HS-27A (cell line): ENCODE data around the gene GRID1.

ENCODE experiments used
- DNase-seq: peaks from one replicate; pipeline ENCODE4 v3.0.0-alpha.2; 2012; ENCODE audit warnings: low read depth, missing footprints

Gene GRID1

DNA sequence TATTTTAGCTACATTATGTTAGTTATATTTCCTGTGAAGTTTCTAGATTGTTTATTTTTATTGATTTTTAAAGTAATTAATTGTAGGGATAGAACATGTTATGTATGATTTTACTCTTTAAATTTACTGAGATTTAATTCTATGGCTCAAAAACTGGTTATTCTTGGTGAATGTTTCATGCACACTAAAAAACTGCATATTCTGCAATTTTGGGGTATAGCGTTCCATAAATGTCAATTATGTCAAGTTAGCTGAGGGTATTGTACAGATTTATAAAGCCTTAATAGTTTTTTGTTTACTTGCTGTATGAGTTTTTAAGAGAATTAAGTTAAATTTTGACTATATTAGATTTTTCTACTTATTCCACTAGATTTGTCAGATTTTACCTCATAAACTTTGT, 669.7 kb downstream of the GRID1 start:
- no peak for DNase-seq

DNA sequence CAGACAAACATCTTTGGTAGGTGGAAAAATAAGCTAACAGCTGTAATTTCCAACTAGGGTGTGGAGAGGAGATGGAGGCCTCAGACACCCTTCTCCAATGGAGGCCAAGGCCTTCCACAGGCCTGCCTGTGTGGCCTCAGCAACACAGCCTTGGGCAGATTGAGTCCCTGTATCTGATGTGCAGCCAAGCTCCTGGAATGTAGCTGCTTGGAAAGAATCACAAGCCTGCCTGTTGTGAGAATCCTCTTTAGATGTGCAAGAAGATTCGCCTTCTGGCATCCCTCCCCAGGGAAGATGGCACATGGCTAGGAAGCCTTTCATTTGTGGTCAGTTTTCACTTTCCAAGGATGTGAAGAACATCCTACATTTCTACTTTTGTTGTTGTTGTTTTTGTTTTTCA, 684.0 kb downstream of the GRID1 start:
- no peak for DNase-seq

DNA sequence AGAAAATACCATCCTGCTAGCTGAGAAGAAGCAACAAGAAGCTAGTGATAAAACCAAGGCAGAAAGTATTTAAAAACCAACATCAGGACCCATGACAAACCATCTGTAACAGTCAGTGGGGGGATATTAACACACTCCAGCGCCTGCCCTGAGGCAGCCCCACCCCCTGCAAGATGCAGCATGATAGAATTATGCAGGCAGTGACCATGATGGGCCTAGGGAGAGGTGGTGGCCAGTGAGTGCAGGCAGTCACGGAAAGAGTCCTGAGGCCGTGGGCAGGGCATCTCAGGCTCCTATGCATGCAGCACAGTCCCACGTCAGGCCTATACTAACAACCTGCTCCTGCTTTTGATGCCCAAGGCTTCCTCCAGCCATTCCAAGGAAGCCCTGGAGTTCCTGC, 686.9 kb downstream of the GRID1 start:
- no peak for DNase-seq

DNA sequence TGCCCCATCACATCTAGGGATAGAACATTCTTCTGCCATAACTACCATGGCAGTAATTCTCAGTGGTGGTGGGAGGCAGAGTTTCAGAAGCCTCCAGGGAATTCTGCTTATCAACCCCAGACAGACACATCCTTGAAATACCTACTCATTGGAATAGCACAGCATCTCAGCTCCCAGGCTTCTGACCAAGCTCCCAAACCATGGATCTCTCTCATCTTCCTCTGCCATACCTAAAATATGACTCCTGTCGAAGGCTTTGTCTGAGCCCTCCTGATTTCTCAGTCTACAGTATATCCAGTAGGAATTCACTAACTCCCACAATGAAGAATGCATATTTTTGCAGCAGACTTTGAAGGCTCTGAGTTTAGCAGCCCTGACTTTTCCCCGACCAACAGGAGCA, 687.5 kb downstream of the GRID1 start:
- DNase-seq, result no peak

DNA sequence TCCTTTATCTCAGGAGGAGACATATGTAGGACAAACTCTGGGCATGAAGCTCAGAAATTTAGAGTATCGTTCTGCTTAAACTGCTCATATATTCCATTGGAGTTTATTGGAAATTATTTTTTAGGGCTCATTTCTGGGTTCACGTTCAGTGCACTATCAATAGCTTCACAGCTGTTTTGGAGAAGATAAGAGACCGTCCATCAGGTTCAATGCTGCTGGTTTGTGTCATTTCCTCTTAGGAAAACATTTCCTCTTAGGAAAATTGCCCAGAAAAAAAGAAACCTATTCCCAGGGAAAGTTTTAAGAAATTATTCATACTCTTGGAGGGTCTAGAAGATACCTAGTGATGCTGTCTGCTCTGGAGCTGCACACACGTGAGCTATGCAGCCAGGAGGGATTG, 691.7 kb downstream of the GRID1 start:
- DNase-seq, result no peak

GRCh38 chr10:85673270-85673669, 693.3 kb downstream of the GRID1 start:
- DNase-seq, result no peak

DNA sequence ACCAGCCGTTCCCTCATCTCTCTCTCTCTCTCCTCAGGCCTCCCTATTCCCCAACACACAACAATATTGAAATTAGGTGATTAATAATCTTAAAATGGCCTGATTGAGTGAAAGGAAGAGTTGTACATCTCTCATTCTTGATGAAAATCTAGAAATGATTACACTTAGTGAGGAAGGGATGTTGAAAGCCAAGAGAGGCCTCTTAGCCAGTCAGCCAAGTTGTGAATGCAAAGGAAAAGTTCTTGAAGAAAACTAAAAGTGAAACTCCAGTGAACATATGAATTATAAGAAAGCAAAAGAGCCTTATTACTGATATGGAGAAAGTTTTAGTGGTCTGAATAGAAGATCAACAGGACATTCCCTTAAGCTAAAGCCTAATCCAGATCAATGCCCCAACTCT, 695.1 kb downstream of the GRID1 start:
- DNase-seq, result no peak

- DNase-seq, result no peak
Observed at GRCh38 chr10:85668522-85668921, 698.1 kb downstream of the GRID1 start.

DNA sequence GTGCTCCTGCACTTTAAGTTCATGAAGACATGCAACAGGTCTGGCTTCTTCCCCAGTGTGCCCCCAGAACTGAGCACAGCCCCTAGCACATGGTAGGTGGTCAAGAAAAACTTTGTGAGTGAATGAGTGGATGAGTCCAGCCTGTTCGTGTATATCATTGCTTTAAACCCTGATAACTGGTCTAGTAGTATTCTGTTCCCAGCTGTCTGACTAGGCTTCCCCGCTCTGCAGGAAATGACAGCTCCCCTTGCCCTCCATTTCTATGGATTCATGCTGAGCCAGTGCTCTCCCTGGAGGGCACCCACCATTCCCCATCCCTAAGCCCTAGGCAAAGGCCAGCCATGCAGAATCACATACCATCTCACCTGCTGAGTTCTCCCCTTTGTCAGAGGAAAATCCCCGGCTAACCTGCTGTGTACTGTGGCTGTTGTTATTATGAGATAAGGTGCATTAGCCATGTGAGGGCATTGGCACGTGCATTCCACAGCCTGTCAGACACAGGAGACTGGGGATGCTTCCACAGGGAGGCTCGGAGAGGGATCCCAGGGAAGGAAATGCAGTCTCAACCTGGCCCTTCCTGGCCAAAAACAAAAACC, 698.9 kb downstream of the GRID1 start:
- no peak for DNase-seq

GRCh38 chr10:85666987-85667386, 699.6 kb downstream of the GRID1 start:
- DNase-seq, result no peak

DNA sequence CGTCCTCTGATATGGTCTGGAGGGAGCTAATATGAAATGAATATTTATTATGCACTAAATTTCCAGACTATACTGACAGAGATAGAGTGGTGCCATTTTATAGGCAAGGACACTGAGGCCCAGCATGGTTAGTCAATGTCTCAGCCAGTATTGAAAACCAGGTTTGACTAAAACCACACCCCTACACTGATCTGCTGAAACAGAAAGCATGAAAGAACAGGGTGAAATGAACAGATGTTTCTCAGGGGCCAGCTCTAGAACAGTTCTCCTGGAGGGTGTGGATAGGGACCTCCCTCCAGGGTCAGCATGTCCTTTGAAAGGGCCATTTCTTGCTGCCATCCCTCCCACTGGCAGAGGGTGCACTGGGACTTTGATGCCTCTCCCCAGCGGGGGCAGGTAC, 700.5 kb downstream of the GRID1 start:
- no peak for DNase-seq

DNA sequence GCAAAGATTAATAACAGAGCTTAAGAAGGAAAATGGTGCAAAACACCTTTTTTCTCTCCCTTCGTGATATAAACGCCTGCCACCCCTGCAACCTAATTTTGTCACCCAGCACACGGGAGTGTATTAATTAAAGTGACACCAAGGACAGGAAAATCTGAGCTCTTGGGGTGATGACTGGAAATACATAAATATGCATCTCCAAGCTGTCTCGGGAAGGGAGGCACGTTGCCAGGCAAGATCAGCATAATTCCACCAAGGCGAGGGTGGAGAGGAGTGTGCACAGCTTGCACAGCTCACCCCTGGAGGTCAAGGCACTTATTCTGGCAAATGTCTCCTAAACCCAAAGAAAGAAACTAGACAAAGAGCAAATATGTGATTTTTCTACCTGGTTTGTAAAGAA, 700.9 kb downstream of the GRID1 start:
- no peak for DNase-seq

GRCh38 chr10:85665078-85665477, 701.5 kb downstream of the GRID1 start:
- DNase-seq, result no peak

- no peak for DNase-seq
Observed at GRCh38 chr10:85661123-85661522, 705.5 kb downstream of the GRID1 start.

DNA sequence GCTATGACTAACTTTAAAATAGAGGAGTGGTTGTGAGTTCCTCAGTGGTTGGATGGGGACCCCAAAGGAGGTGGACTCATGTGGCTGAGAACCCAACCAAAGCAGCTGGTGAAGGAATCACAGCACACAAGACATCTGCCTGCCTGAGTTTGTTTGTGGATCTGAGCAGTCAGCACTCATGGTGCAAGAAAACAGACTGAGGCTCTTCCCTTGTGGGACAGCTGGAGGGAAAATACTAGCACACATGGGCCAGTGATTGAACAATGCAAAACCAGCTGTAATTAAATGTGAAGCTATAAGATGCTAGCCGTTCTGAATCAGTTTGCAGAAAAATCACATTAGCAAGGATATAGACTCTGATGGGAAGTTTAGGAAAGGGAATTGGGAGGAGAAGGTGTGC, 707.3 kb downstream of the GRID1 start:
- DNase-seq, result no peak

DNA sequence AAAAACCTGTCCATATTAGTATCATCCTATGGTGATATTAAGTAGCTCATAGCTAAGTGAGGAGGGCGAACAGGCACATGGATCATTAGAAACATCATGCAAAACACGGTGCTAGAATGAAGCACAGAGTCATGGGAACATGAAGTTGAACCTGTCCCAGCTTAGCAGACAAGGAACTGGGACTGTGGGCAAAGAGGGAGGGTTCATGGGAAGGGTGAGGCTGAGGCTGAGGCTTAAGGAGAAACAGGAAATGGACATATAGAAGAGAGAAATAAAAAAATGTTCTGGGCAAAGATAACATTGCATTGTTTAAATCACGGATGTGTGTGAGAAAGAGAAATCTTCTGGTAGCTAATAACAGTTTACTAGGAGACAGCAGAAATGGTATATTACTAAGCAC, 708.1 kb downstream of the GRID1 start:
- no peak for DNase-seq

DNA sequence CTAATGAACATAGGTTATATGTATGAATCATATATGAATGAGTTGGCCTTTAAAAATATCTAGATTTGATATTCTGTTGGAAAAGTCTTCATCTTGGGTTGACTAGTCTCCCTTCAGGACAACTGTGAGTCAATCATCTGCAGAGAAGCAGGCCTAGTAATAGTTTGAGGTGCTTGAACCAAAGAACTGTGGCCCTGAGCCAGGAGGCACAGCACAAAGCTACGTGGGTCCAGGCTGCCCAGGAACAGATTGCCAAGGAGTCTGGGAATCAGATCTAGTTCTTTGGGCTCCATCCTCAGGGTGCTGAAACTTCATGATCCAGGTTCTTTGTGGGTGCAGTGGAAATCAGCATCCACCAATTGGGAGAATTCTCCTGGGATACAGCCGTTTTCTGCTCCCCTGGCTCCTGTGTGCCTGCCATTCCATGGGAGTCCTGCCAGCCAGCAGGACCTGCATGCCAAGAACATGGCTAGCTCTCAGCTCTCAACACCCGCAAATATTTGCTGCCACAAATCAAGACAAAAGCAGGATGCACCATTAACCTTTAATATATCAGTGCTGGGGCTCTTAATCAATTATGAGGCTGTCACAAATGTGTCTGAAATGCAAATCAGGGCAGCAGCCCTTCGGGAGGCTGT, 709.0 kb downstream of the GRID1 start:
- DNase-seq, result no peak

DNA sequence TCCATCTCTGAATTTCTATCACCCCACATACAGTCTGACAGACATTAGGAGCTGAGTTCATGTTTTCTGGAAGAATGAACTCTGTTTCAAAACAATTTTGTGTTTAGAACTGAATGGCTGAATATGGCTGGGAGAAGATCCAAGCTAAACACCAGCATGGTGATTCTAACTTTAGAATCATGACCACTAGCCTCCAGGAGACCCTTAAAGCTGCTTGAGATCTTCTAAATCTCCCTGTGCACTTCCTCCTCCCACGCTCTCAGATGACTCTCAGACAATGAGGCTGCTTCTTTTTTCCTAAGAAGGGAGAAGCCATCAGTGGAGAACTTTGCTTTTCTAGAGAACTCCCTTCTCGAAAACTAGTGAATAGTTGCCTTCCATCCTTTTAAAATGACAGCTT, 711.2 kb downstream of the GRID1 start:
- DNase-seq, result no peak

- DNase-seq, result no peak
Observed at GRCh38 chr10:85651497-85651882, 715.1 kb downstream of the GRID1 start.

GRCh38 chr10:85650791-85651496, 715.7 kb downstream of the GRID1 start:
- DNase-seq, result no peak

GRCh38 chr10:85649461-85649860, 717.1 kb downstream of the GRID1 start:
- no peak for DNase-seq

DNA sequence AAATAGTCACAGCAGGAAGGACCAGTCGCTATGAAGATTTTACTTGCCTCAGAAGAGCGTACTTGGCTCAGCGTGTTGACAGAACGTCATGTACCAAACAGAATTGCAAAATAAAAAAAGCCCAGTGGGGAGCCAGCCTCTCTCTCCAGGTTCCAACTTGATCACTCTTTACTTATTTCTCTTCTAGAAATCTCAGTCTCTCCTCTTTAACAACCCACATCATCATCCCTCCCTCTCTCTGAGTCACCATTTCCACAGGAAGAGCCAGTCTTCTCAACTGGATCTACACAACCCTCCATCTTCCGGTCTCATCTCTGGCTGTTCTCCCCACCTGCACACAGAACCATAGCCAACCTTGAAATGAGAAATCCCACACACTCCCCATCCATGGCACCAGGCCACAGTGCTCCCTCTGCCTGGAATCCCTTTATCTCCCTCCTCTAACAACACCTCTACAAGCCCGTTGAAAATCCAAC, 718.3 kb downstream of the GRID1 start:
- DNase-seq, result no peak

GRCh38 chr10:85647741-85648140, 718.9 kb downstream of the GRID1 start:
- no peak for DNase-seq
